ENCODE data around the gene TRAPPC2. TPM values are rescaled to one million over a fixed set of nuclear protein-coding genes. Genes with fewer than 3 reads are reported as not detected.

Gene TRAPPC2
- total RNA-seq, 1 donor from 2014 or later = 15.9 TPM

GRCh38 chrX:13711141-13711540, 23.3 kb downstream of the TRAPPC2 start:
- Mint-ChIP-seq H3K4me1 (ENCODE audit: low read depth) (no peaks in the 10 kb centered on the region), H3K27ac (ENCODE audit: unreplicated experiment) (no peak overlapping the region), H3K27me3 (ENCODE audit: low read depth) (no peaks in the 10 kb centered on the region), H3K4me3 (ENCODE audit: unreplicated experiment) (no peak overlapping the region), H3K36me3 (ENCODE audit: low read depth) (peaks cover 6% of the 10 kb centered on the region), H3K9me3 (ENCODE audit: low read depth) (peaks cover 2% of the 10 kb centered on the region)
- DNase-seq (ENCODE audit: low spot score) = no peak
- TF ChIP-seq CTCF (IDR thresholded peaks at IDR 0.05) = no peak

DNA sequence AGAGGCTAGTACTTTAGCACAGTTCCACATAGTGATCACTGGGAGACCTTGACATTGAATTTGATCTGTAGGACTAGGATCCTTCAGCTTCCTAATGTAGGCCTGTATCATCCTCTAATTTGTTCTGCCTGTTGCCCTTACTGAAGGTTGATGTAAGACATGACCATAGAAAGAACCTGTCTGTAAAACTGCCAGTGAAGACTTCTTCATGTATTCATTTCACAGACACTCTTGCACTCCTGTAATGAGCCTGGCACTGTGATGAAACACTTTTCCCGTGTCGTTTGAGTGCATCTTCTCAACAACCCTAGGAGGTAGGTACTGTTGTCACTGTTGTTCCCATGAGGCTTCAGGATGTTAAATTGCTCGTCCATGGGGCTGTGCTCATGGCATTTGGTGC, 30.8 kb downstream of the TRAPPC2 start:
- DNase-seq (ENCODE audit: low spot score) = no peak
- H3K4me1 Mint-ChIP-seq (ENCODE audit: low read depth) = peaks cover 13% of the 10 kb centered on the region
- no peak overlapping the region for H3K4me3 Mint-ChIP-seq (ENCODE audit: unreplicated experiment)
- H3K9me3 Mint-ChIP-seq (ENCODE audit: low read depth) = no peaks in the 10 kb centered on the region
- no peaks in the 10 kb centered on the region for H3K27me3 Mint-ChIP-seq (ENCODE audit: low read depth)
- H3K36me3 Mint-ChIP-seq (ENCODE audit: low read depth) = peaks cover 2% of the 10 kb centered on the region
- no peak for TF ChIP-seq CTCF (IDR thresholded peaks at IDR 0.05)
- H3K27ac Mint-ChIP-seq (ENCODE audit: unreplicated experiment) = peak overlapping the region; percentile 20

DNA sequence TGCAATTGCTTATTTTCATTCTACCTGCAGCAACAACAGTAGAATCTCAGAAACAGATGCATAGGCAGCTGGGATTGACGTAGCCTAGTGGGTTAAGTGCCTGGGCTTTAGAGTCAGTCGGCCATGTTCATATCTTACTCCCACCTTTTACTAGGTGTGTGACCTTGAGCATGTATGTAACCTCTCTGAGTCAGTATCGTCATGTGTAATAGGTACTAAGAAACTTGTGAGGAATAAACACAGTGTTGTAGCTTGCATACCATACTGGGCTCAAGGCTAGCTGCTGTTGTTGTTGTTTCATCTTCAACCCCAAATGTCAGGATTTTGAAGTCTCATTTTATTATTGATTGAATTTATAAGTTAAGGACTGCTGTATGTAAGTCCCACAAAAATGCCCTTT, 31.3 kb downstream of the TRAPPC2 start:
- Mint-ChIP-seq H3K27me3 (ENCODE audit: low read depth) (no peaks in the 10 kb centered on the region), H3K9me3 (ENCODE audit: low read depth) (no peaks in the 10 kb centered on the region), H3K4me3 (ENCODE audit: unreplicated experiment) (no peak overlapping the region), H3K27ac (ENCODE audit: unreplicated experiment) (peak overlapping the region; percentile 12), H3K4me1 (ENCODE audit: low read depth) (peaks cover 13% of the 10 kb centered on the region), H3K36me3 (ENCODE audit: low read depth) (peaks cover 2% of the 10 kb centered on the region)
- no peak for TF ChIP-seq CTCF (IDR thresholded peaks at IDR 0.05)
- DNase-seq (ENCODE audit: low spot score) = no peak

DNA sequence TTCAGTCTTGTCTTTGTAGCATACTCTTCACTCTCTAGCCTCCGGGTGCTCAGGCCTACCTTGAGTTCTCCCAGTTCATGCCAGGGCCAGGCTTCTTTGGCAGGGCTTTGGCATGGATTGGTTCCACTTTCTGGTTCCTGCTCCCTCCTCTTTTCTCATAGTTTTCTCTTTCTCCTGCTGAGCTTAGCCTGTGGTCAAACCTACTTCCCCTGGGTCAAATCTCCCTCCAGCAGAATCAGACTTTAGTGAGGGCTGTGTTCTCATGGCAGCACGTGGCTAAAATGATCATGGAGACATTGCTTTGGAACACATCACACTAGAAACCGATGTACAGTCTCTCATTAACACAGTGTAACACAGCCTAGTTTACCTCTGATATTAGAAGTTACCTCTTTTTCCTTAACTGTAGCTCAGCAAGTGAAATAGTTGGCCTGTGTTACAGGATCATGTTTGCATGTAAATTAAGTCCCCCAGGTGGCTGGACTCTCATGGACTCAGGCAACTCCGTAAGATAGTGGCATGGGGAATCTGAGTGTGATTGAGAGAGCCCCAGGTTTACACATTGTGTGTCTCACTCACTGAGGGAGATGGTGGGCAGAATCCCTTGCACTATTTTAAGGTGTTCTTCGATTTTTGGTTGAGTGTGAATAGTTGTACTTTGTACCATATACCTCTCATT, 32.2 kb downstream of the TRAPPC2 start:
- no peaks in the 10 kb centered on the region for H3K27me3 Mint-ChIP-seq (ENCODE audit: low read depth)
- peak overlapping the region; percentile 28 for H3K27ac Mint-ChIP-seq (ENCODE audit: unreplicated experiment)
- H3K36me3 Mint-ChIP-seq (ENCODE audit: low read depth) = no peaks in the 10 kb centered on the region
- no peaks in the 10 kb centered on the region for H3K9me3 Mint-ChIP-seq (ENCODE audit: low read depth)
- TF ChIP-seq CTCF (IDR thresholded peaks at IDR 0.05) = no peak
- no peak overlapping the region for H3K4me3 Mint-ChIP-seq (ENCODE audit: unreplicated experiment)
- H3K4me1 Mint-ChIP-seq (ENCODE audit: low read depth) = peaks cover 13% of the 10 kb centered on the region
- no peak for DNase-seq (ENCODE audit: low spot score)

DNA sequence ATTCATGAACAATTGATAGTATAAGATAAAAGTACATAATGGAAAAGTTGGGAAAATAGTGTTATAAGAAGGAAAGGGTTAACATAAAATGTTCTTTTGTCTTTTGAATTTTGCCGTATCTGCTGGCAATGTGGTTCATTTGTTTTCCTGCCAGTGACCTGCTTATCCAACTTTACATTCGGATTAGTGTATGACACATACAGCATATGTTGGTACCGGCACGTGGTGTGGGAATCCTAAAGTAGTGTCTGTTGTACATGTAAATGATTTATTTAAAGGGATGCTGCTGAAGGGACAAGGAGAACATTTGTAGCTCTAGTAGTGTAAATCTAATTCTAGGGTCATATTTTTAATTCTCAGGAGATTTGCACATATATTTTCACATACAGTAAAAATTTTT, 34.0 kb downstream of the TRAPPC2 start:
- no peak overlapping the region for H3K4me3 Mint-ChIP-seq (ENCODE audit: unreplicated experiment)
- no peak for DNase-seq (ENCODE audit: low spot score)
- H3K9me3 Mint-ChIP-seq (ENCODE audit: low read depth) = no peaks in the 10 kb centered on the region
- no peaks in the 10 kb centered on the region for H3K36me3 Mint-ChIP-seq (ENCODE audit: low read depth)
- no peak for TF ChIP-seq CTCF (IDR thresholded peaks at IDR 0.05)
- peaks cover 13% of the 10 kb centered on the region for H3K4me1 Mint-ChIP-seq (ENCODE audit: low read depth)
- no peaks in the 10 kb centered on the region for H3K27me3 Mint-ChIP-seq (ENCODE audit: low read depth)
- H3K27ac Mint-ChIP-seq (ENCODE audit: unreplicated experiment) = no peak overlapping the region
